HCT116 (cell line): ENCODE results near the gene KCNIP4. TPM values are rescaled to one million over a fixed set of nuclear protein-coding genes. Genes with fewer than 3 reads are reported as not detected.

ENCODE experiments used
- ATAC-seq: fragments of 200-7000 bp; cut with Tn5 transposase; 2 replicates; pipeline ENCODE4 v1.9.1; 2020; ENCODE audit warnings: mild to moderate bottlenecking, moderate library complexity
- BruUV-seq: library from RNA; stranded (reverse); fragments of 400-500 nt; replicated peaks from 2 replicates; lab custom pipeline; 2021; lab: Mats Ljungman, UMichigan
- CTCF ChIA-PET: fragments of 300-600 bp; sonication (Branson Sonifier 250); formaldehyde crosslinking; loops from one replicate; lab custom pipeline; 2021; ENCODE audit warnings: antibody characterized with exemption; lab: Charles Lee
- POLR2A ChIA-PET: fragments of 300-600, 350-600 bp; sonication (Branson Sonifier 250); formaldehyde crosslinking; loops from one replicate; lab custom pipeline; 2021; ENCODE audit warnings: antibody characterized with exemption; lab: Charles Lee
- RAD21 ChIA-PET, 2 experiments: fragments of 300-600 bp; sonication (Branson Sonifier 250); formaldehyde crosslinking; loops; one replicate each; lab custom pipeline; 2023; ENCODE audit warnings: low total read pairs in 2 of 2; ENCODE audit not compliant: uncharacterized antibody in 2 of 2, unreplicated experiment in 2 of 2, low non-redundant PET in 1 of 2; lab: Charles Lee
- DNase-seq: peaks from one replicate; pipeline ENCODE4 v3.0.0-alpha.2; 2010; ENCODE audit warnings: low read depth, low spot score
- H2AFZ ChIP-seq: fragments of 200-600 bp; shearing (Covaris generic), sonication (generic); 2 replicates; pipeline ENCODE4 v1.6.1; 2017; ENCODE audit warnings: low read depth, mixed run types, mixed read lengths, antibody characterized with exemption, low read length; ENCODE audit not compliant: poor library complexity, severe bottlenecking
- H3K27ac ChIP-seq: 2 replicates; pipeline ENCODE4 v1.5.1; 2012; ENCODE audit warnings: low read depth, low read length
- H3K27me3 ChIP-seq: fragments of 200-600 bp; sonication (generic); 2 replicates; pipeline ENCODE4 v1.6.1; 2016; ENCODE audit warnings: mixed run types, low read length, mixed read lengths; ENCODE audit not compliant: insufficient read depth
- H3K36me3 ChIP-seq, 2 experiments: fragments of 200-500 bp in 1 of 2; fragments of 200-600 bp in 1 of 2; sonication (Bioruptor generic) in 1 of 2; sonication (generic) in 1 of 2; 2 replicates each; pipeline versions ENCODE4 v1.5.1 to v1.6.1; 2014 to 2016; ENCODE audit warnings: low read length in 2 of 2, inconsistent platforms in 1 of 2, mixed read lengths in 1 of 2, mixed run types in 1 of 2; ENCODE audit not compliant: insufficient read depth in 2 of 2, control insufficient read depth in 1 of 2
- H3K4me1 ChIP-seq, 2 experiments: fragments of 200-600 bp in 1 of 2; sonication (generic) in 1 of 2; 2 replicates each; pipeline versions ENCODE4 v1.5.1 to v1.6.1; 2012 to 2017; ENCODE audit warnings: low read length in 2 of 2, inconsistent platforms in 1 of 2, mild to moderate bottlenecking in 1 of 2, mixed read lengths in 1 of 2, mixed run types in 1 of 2, moderate library complexity in 1 of 2; ENCODE audit not compliant: insufficient read depth in 2 of 2, control insufficient read depth in 1 of 2
- H3K4me2 ChIP-seq: fragments of 200-600 bp; sonication (generic); 2 replicates; pipeline ENCODE4 v1.6.1; 2017; ENCODE audit warnings: mixed run types, low read length, mixed read lengths
- H3K4me3 ChIP-seq, 2 experiments: fragments of 200-600 bp in 1 of 2; sonication (generic) in 1 of 2; replicated peaks in 1 of 2; 2 replicates each; pipeline ENCODE4 v1.5.1; 2011 to 2016; ENCODE audit warnings: low read length in 2 of 2, control low read depth in 1 of 2, low read depth in 1 of 2, mild to moderate bottlenecking in 1 of 2, mixed read lengths in 1 of 2, mixed run types in 1 of 2
- H3K79me2 ChIP-seq: fragments of 200-600 bp; sonication (generic); 2 replicates; pipeline ENCODE4 v1.6.1; 2017; ENCODE audit warnings: mild to moderate bottlenecking, mixed run types, low read length, moderate library complexity, mixed read lengths; ENCODE audit not compliant: insufficient read depth
- H3K9ac ChIP-seq: fragments of 200-600 bp; sonication (generic); 2 replicates; pipeline ENCODE4 v1.6.1; 2016; ENCODE audit warnings: low read length, mixed read lengths
- H3K9me2 ChIP-seq: fragments of 200-600 bp; sonication (generic), shearing (Covaris generic); 2 replicates; pipeline ENCODE4 v1.6.1; 2017; ENCODE audit warnings: mixed run types, mild to moderate bottlenecking, moderate library complexity; ENCODE audit not compliant: insufficient read depth
- H3K9me3 ChIP-seq, 2 experiments: fragments of 200-500 bp in 1 of 2; fragments of 200-600 bp in 1 of 2; sonication (Bioruptor generic) in 1 of 2; sonication (generic) in 1 of 2; 2 replicates each; pipeline ENCODE4 v1.6.1; 2014 to 2017; ENCODE audit warnings: low read length in 2 of 2, mixed read lengths in 2 of 2, inconsistent platforms in 1 of 2, low read depth in 1 of 2, mild to moderate bottlenecking in 1 of 2, mixed run types in 1 of 2, moderate library complexity in 1 of 2; ENCODE audit not compliant: control insufficient read depth in 1 of 2, insufficient read depth in 1 of 2
- H4K20me1 ChIP-seq: fragments of 200-600 bp; sonication (generic), shearing (Covaris generic); 2 replicates; pipeline ENCODE4 v1.6.1; 2017; ENCODE audit warnings: mixed run types, mild to moderate bottlenecking, moderate library complexity; ENCODE audit not compliant: insufficient read depth
- CEBPB ChIP-seq: IDR thresholded peaks from 2 replicates; pipeline ENCODE4 v1.6.1; 2012; ENCODE audit warnings: low read depth
- EGR1 ChIP-seq: IDR thresholded peaks from 2 replicates; pipeline ENCODE4 v1.6.1; 2012; ENCODE audit warnings: low read depth
- ELF1 ChIP-seq: IDR thresholded peaks from 2 replicates; pipeline ENCODE4 v1.6.1; 2012; ENCODE audit warnings: low read depth, borderline replicate concordance
- EZH2 ChIP-seq: fragments of 200-600 bp; sonication (generic); IDR thresholded peaks from 2 replicates; pipeline ENCODE4 v1.6.1; 2017; ENCODE audit warnings: antibody characterized with exemption, mixed run types
- EZH2phosphoT487 ChIP-seq: fragments of 200-600 bp; IDR thresholded peaks from 2 replicates; pipeline ENCODE4 v1.6.1; 2018; ENCODE audit warnings: antibody characterized with exemption, borderline replicate concordance
- FOSL1 ChIP-seq: IDR thresholded peaks from 2 replicates; pipeline ENCODE4 v1.6.1; 2012; ENCODE audit warnings: low read depth
- SIN3A ChIP-seq: IDR thresholded peaks from 2 replicates; pipeline ENCODE4 v1.6.1; 2012; ENCODE audit warnings: low read depth
- TCF7L2 ChIP-seq: IDR thresholded peaks from 2 replicates; pipeline ENCODE4 v1.7.0; 2011; ENCODE audit warnings: borderline replicate concordance, inconsistent platforms; ENCODE audit not compliant: insufficient read depth, insufficient read length; ENCODE audit errors: extremely low read depth
- ZNF274 ChIP-seq: fragments of 200-500 bp; sonication (Bioruptor generic); IDR thresholded peaks from 2 replicates; pipeline ENCODE4 v1.6.1; 2014; ENCODE audit warnings: mild to moderate bottlenecking, low read depth, low read length, inconsistent platforms
- intact Hi-C: fragments of 100-400 bp; cut with micrococcal nuclease; formaldehyde crosslinking; loops from 2 replicates; pipeline ENCODE4 v1.10.0; 2022
- total RNA-seq: library from RNA; stranded (reverse); gene quantifications from one replicate; pipeline ENCODE4 v1.2.1, GENCODE V29; 2021; ENCODE audit not compliant: unreplicated experiment
- TF ChIP-seq, protein P1 (sequence below): IDR thresholded peaks from 2 replicates; pipeline ENCODE4 v1.6.1; 2011; ENCODE audit warnings: mild to moderate bottlenecking, low read length, moderate library complexity; ENCODE audit not compliant: insufficient replicate concordance; ENCODE audit errors: extremely low read depth
- TF ChIP-seq, protein P2 (sequence below): IDR thresholded peaks from 2 replicates; pipeline ENCODE4 v1.6.1; 2012

Gene KCNIP4
- total RNA-seq, 1 experiment from 2014 or later = not detected

DNA sequence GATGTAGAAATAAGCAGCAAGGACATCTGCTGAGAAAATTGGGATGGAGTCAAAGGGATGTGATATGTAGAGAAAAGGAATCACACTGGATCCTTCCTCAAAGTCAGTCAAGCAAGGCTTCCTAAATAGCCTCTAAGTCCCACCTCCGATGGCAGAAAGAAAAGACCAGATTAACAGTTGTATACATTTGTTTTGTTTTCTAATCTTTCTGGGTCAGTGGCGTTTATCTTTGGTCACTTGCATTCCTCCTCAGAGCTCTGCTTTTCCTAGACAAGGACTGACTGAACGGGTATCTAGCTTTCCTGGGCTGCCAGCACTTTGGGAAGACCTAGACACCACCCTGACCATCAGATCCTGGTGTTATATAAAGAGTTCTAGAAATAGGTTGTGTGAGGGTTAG lies 1225.1 kb downstream of the KCNIP4 start:
- no peaks in the 10 kb centered on the region for H3K9me2 ChIP-seq
- no peaks in the 10 kb centered on the region for H3K4me1 ChIP-seq
- ATAC-seq = no peak
- BruUV-seq = no TSS peak
- no peaks in the 10 kb centered on the region for H3K27me3 ChIP-seq
- RAD21 ChIA-PET = no interaction called here
- H3K36me3 ChIP-seq = peaks cover 17 to 19% of the 10 kb centered on the region in 2 experiments
- no peak overlapping the region for H3K4me3 ChIP-seq
- TF ChIP-seq EZH2 = no peak
- no peak for TF ChIP-seq EGR1
- TF ChIP-seq EZH2phosphoT487 = no peak
- no peak for TF ChIP-seq ZNF274
- TF ChIP-seq ELF1 = no peak
- no peak for TF ChIP-seq TCF7L2
- TF ChIP-seq SIN3A = no peak
- TF ChIP-seq, protein P1, sequence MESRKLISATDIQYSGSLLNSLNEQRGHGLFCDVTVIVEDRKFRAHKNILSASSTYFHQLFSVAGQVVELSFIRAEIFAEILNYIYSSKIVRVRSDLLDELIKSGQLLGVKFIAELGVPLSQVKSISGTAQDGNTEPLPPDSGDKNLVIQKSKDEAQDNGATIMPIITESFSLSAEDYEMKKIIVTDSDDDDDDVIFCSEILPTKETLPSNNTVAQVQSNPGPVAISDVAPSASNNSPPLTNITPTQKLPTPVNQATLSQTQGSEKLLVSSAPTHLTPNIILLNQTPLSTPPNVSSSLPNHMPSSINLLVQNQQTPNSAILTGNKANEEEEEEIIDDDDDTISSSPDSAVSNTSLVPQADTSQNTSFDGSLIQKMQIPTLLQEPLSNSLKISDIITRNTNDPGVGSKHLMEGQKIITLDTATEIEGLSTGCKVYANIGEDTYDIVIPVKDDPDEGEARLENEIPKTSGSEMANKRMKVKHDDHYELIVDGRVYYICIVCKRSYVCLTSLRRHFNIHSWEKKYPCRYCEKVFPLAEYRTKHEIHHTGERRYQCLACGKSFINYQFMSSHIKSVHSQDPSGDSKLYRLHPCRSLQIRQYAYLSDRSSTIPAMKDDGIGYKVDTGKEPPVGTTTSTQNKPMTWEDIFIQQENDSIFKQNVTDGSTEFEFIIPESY = no peak
- TF ChIP-seq CEBPB = no peak
- no peak for TF ChIP-seq FOSL1
- TF ChIP-seq, protein P2, sequence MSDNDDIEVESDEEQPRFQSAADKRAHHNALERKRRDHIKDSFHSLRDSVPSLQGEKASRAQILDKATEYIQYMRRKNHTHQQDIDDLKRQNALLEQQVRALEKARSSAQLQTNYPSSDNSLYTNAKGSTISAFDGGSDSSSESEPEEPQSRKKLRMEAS = no peak
- TF ChIP-seq, all 23 proteins: peak for 0
- H4K20me1 ChIP-seq = no peaks in the 10 kb centered on the region
- intact Hi-C loops = no loop called here
- CTCF ChIA-PET = no interaction called here
- no peak overlapping the region for H3K4me2 ChIP-seq
- H3K79me2 ChIP-seq = peaks cover 5% of the 10 kb centered on the region
- no peak overlapping the region for H3K9ac ChIP-seq
- H2AFZ ChIP-seq = no peak overlapping the region
- no peak for DNase-seq
- POLR2A ChIA-PET = no interaction called here
- no peaks in the 10 kb centered on the region for H3K9me3 ChIP-seq
- H3K27ac ChIP-seq = no peak overlapping the region
